Ishikawa (cell line): ENCODE results near the gene DDB1.

ENCODE experiments used
- CEBPB ChIP-seq: IDR thresholded peaks from 2 replicates; pipeline ENCODE4 v1.6.1; 2012
- CREB1 ChIP-seq: IDR thresholded peaks from 2 replicates; pipeline ENCODE4 v1.6.1; 2012; ENCODE audit warnings: low read depth
- EGR1 ChIP-seq: IDR thresholded peaks from 2 replicates; pipeline ENCODE4 v1.6.1; 2012
- EP300 ChIP-seq: IDR thresholded peaks from 2 replicates; pipeline ENCODE4 v1.6.1; 2012; ENCODE audit warnings: borderline replicate concordance
- FOXM1 ChIP-seq: IDR thresholded peaks from 2 replicates; pipeline ENCODE4 v1.6.1; 2012; ENCODE audit warnings: low read depth, borderline replicate concordance
- NFIC ChIP-seq: IDR thresholded peaks from 2 replicates; pipeline ENCODE4 v1.6.1; 2012
- RAD21 ChIP-seq: IDR thresholded peaks from 2 replicates; pipeline ENCODE4 v1.6.1; 2012; ENCODE audit warnings: low read depth
- TAF1 ChIP-seq: IDR thresholded peaks from 2 replicates; pipeline ENCODE4 v1.6.1; 2012; ENCODE audit warnings: low read depth, mild to moderate bottlenecking
- TCF12 ChIP-seq: IDR thresholded peaks from 2 replicates; pipeline ENCODE4 v1.6.1; 2012; ENCODE audit warnings: low read depth
- TEAD4 ChIP-seq: IDR thresholded peaks from 2 replicates; pipeline ENCODE4 v1.6.1; 2012
- USF1 ChIP-seq: IDR thresholded peaks from 2 replicates; pipeline ENCODE4 v1.6.1; 2012
- YY1 ChIP-seq: IDR thresholded peaks from 2 replicates; pipeline ENCODE4 v1.6.1; 2012; ENCODE audit warnings: low read depth
- ZBTB7A ChIP-seq: IDR thresholded peaks from 2 replicates; pipeline ENCODE4 v1.6.1; 2012; ENCODE audit warnings: low read depth
- TF ChIP-seq, protein P1 (sequence below): IDR thresholded peaks from 2 replicates; pipeline ENCODE4 v1.6.1; 2012
- TF ChIP-seq, protein P2 (sequence below): IDR thresholded peaks from 2 replicates; pipeline ENCODE4 v1.6.1; 2012; ENCODE audit warnings: low read depth, mild to moderate bottlenecking

Gene DDB1

DNA sequence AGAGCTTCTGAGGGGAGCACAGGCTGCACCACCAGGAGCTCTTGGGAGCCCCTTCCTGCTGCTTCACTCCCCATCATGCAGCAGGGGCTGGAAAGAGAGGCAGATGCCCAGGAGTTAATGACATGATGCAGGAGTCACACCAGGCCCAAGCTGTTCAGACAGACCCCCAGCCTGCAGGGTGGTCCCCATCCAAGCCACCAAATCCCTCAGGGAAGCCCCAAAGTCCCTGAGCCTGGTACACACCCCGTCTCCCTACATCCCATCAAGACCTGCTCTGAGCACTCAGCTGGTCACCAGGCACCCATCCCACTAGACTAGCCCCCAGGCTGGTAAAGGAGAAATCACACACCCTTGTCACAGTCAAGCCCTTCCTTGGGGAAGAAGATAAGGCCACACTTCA is 17.4 kb upstream of the DDB1 start:
- no peak for TF ChIP-seq TCF12

DNA sequence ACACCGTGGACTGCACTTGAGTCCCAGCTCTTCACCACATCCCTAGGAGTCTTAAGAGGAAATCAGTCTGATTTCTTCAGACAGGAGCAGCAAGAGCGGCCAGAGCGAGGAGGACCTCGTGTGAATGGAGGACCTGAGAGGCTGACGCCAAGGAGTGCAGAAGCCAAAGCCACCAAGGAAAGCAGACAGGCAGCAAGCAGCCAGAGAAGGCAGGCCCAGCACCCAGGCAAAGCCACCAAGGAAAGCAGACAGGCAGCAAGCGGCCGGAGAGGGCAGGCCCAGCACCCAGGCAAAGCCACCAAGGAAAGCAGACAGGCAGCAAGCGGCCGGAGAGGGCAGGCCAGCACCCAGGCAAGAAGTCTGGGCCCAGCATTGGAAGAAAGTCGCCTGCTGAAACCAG is 17.0 kb upstream of the DDB1 start:
- TF ChIP-seq, protein P1, sequence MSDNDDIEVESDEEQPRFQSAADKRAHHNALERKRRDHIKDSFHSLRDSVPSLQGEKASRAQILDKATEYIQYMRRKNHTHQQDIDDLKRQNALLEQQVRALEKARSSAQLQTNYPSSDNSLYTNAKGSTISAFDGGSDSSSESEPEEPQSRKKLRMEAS = no peak

- TF ChIP-seq YY1 = no peak
- no peak for TF ChIP-seq FOXM1
- TF ChIP-seq USF1 = no peak
- TF ChIP-seq, protein P2, sequence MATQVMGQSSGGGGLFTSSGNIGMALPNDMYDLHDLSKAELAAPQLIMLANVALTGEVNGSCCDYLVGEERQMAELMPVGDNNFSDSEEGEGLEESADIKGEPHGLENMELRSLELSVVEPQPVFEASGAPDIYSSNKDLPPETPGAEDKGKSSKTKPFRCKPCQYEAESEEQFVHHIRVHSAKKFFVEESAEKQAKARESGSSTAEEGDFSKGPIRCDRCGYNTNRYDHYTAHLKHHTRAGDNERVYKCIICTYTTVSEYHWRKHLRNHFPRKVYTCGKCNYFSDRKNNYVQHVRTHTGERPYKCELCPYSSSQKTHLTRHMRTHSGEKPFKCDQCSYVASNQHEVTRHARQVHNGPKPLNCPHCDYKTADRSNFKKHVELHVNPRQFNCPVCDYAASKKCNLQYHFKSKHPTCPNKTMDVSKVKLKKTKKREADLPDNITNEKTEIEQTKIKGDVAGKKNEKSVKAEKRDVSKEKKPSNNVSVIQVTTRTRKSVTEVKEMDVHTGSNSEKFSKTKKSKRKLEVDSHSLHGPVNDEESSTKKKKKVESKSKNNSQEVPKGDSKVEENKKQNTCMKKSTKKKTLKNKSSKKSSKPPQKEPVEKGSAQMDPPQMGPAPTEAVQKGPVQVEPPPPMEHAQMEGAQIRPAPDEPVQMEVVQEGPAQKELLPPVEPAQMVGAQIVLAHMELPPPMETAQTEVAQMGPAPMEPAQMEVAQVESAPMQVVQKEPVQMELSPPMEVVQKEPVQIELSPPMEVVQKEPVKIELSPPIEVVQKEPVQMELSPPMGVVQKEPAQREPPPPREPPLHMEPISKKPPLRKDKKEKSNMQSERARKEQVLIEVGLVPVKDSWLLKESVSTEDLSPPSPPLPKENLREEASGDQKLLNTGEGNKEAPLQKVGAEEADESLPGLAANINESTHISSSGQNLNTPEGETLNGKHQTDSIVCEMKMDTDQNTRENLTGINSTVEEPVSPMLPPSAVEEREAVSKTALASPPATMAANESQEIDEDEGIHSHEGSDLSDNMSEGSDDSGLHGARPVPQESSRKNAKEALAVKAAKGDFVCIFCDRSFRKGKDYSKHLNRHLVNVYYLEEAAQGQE = no peak
- TF ChIP-seq TEAD4 = no peak
- TF ChIP-seq RAD21 = no peak
- no peak for TF ChIP-seq CEBPB
- no peak for TF ChIP-seq EGR1
- TF ChIP-seq, protein P1 = no peak
- TF ChIP-seq EP300 = no peak
- no peak for TF ChIP-seq CREB1
- TF ChIP-seq TAF1 = no peak
Observed at GRCh38 chr11:61349189-61349751, 16.4 kb upstream of the DDB1 start.

DNA sequence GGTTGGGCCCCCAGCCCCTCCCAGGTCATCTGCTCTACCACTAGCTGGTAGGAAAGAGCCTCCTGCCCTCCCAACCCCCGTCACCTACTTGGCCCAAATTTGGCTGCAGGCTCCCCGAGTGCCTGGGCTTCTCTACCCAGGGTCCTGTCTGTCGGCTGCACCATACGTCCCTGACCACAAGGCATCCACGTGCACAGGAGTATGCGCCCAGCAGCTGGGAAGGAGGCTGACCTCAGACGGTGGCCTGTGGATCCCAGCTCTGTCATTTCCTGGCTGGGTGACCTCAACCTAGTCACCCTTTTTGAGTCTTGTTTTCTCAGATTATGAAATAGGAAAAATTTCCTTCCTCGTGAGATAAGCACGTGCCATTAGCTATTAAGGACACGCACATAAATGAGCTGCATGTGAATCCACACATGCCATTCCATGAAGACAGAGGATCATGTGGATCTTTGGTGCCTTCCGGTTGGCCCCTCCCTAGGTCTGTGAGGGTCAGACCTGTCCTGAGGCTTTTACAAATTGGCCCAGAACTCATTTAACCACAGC is 15.1 kb upstream of the DDB1 start:
- TF ChIP-seq TAF1 (no peak), TCF12 (no peak), CEBPB (no peak), TEAD4 (no peak), NFIC (no peak), USF1 (no peak), RAD21 (no peak), YY1 (no peak), EGR1 (no peak), ZBTB7A (no peak)

- TF ChIP-seq USF1 (no peak), FOXM1 (no peak), TCF12 (no peak), EGR1 (no peak), NFIC (no peak), TAF1 (no peak), CREB1 (no peak), YY1 (no peak), RAD21 (no peak), ZBTB7A (no peak), TEAD4 (no peak), CEBPB (no peak), EP300 (no peak)
- TF ChIP-seq, protein P2 = no peak
- TF ChIP-seq, protein P1 = no peak
Observed at GRCh38 chr11:61345954-61346843, 13.3 kb upstream of the DDB1 start.
